Activated CD4-positive, alpha-beta T cell treated with anti-CD3 and anti-CD28 coated beads, Interleukin-2, amount 10 ng/mL, durations not matched to agents 7 days and 5 days (primary cell): ENCODE results near the gene CNBD2. TPM values are rescaled to one million over a fixed set of nuclear protein-coding genes. Genes with fewer than 3 reads are reported as not detected.
"Not testable (repeated sequence)": the region's sequence is repeated elsewhere in the genome, so short reads cannot be mapped to it uniquely, and the experiment has no call there.

ENCODE experiments used
- CTCF ChIA-PET: fragments of 350-600 bp; sonication (Branson Sonifier 250); formaldehyde crosslinking; loops from one replicate; lab custom pipeline; 2021; ENCODE audit warnings: antibody characterized with exemption; lab: Charles Lee
- POLR2A ChIA-PET: fragments of 350-600 bp; sonication (Branson Sonifier 250); formaldehyde crosslinking; loops from one replicate; lab custom pipeline; 2021; ENCODE audit warnings: antibody characterized with exemption; lab: Charles Lee
- DNase-seq: peaks from one replicate; pipeline ENCODE4 v3.0.0-alpha.2; 2020
- H3K27ac Mint-ChIP-seq: one replicate; pipeline ENCODE4 v1.8.0; 2021; ENCODE audit warnings: mild to moderate bottlenecking, moderate library complexity, mixed read lengths
- H3K27me3 Mint-ChIP-seq: one replicate; pipeline ENCODE4 v1.8.0; 2021; ENCODE audit warnings: mixed read lengths
- H3K36me3 Mint-ChIP-seq: one replicate; pipeline ENCODE4 v1.8.0; 2021; ENCODE audit warnings: low read depth, mixed read lengths
- H3K4me1 Mint-ChIP-seq: one replicate; pipeline ENCODE4 v1.8.0; 2021; ENCODE audit warnings: mixed read lengths
- H3K4me3 Mint-ChIP-seq: one replicate; pipeline ENCODE4 v1.8.0; 2021; ENCODE audit warnings: mild to moderate bottlenecking, moderate library complexity, mixed read lengths
- H3K9me3 Mint-ChIP-seq: one replicate; pipeline ENCODE4 v1.8.0; 2021; ENCODE audit warnings: mixed read lengths
- total RNA-seq, 2 experiments: library from RNA; stranded (reverse); gene quantifications; one replicate each; pipeline ENCODE4 v1.2.3, GENCODE V29; 2021

Gene CNBD2
- 1 to 10 TPM; 4.0 to 5.0 TPM for total RNA-seq

DNA sequence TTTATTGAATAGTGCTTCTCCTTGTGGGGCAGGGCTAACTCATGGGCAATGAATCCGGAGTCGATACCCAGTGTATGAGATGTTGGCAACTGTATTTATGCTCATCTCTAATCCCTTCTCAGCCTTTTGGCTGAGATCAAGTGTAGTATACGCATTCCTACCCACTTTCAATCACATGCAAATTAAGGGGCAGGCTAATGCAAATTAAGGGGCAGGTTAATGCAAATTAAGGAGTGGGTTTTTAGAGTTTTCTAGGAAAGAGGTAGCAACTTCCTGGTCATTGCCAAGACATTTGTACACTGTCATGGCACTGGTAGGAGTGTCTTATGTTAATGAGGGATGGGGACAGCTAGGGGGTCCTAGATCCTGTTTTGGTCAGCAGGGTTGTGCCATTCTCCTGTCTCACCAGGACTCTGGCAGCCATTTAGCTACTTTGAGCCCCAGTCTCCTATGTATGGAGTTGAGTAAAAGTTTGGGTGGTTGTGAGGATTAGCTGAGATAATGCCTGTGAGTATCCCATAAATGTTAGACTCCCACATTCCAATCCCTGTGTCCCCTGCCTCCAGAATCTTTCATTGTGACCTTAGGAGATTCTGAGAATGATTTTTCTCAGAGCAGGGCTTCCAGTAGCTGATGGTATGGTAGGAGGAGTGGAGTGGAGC lies at the start of gene CNBD2:
Gene CNBD2, plus strand, starts transcription at position 612 of the 662 bp plus-strand sequence. CDS start 173 bp downstream, outside the sequence.
- H3K27me3 Mint-ChIP-seq = peaks cover 2% of the 10 kb centered on the region
- CTCF ChIA-PET = interaction anchor here (0.8 to 3.6 kb wide), 2 partner anchors 10 to 13 kb away, joined by 3 to 19 read pairs; partner anchors contain the start of gene SCAND1
- no peaks in the 10 kb centered on the region for H3K9me3 Mint-ChIP-seq
- POLR2A ChIA-PET = no interaction called here
- H3K36me3 Mint-ChIP-seq = peaks cover 3% of the 10 kb centered on the region
- no peak within 1 kb of the TSS for H3K27ac Mint-ChIP-seq
- peaks cover 4% of the 10 kb centered on the region for H3K4me1 Mint-ChIP-seq
- DNase-seq = no peak
- no peak within 1 kb of the TSS for H3K4me3 Mint-ChIP-seq

DNA sequence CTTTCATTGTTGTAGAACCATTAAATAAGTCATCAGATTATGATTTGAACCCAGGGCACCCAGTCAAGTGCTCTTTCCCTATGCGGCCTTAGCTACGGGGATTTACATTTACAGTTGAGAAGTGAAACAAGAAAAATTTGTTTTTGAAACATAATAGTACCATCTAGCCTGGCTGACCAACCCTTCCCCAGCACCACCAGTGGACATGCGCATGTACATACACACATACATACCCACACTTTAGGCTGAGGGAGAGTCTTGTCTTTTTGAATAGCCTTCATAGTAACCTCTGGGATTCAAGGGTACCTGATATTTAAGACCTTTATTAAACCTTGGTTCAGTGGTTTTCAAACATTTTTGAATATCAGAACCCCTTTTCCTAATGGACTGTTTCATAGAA lies 47.9 kb upstream of the CNBD2 start:
- CTCF ChIA-PET = interaction anchor here (0.7 kb wide), 1 partner anchor 475 kb away, joined by 4 read pairs; no protein-coding TSS in a partner anchor
- POLR2A ChIA-PET = no interaction called here
- no peak for DNase-seq
- Mint-ChIP-seq H3K36me3 (peaks cover 29% of the 10 kb centered on the region), H3K27ac (no peak overlapping the region), H3K4me1 (no peaks in the 10 kb centered on the region), H3K27me3 (no peaks in the 10 kb centered on the region), H3K4me3 (no peak overlapping the region), H3K9me3 (no peaks in the 10 kb centered on the region)

DNA sequence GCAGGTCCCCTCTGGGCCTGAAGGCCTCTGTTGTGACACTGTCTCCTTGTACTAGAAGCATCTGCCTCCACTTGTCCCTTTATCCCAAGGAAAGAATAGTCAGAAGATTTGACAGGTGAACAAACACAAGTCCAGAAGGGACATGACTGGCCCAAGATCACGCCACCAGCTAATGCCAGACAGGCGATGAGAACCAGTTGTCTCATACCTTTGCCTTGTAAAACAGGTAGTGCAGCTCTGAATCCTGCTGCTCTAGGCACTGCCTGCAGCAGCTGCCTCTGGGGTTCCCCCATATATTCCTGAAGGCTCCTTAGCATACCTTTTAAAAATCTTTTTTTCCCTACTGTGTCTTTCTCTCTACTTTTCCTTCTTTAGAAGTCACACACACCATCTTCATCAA lies 39.1 kb upstream of the CNBD2 start:
- Mint-ChIP-seq H3K27me3 (no peaks in the 10 kb centered on the region), H3K36me3 (peaks cover 21% of the 10 kb centered on the region), H3K4me1 (peaks cover 11% of the 10 kb centered on the region), H3K9me3 (no peaks in the 10 kb centered on the region), H3K27ac (no peak overlapping the region), H3K4me3 (no peak overlapping the region)
- no peak for DNase-seq
- CTCF ChIA-PET = interaction anchor here (2.2 kb wide), 1 partner anchor 24 kb away, joined by 9 read pairs; the partner anchor contains the start of gene SCAND1
- POLR2A ChIA-PET = no interaction called here

DNA sequence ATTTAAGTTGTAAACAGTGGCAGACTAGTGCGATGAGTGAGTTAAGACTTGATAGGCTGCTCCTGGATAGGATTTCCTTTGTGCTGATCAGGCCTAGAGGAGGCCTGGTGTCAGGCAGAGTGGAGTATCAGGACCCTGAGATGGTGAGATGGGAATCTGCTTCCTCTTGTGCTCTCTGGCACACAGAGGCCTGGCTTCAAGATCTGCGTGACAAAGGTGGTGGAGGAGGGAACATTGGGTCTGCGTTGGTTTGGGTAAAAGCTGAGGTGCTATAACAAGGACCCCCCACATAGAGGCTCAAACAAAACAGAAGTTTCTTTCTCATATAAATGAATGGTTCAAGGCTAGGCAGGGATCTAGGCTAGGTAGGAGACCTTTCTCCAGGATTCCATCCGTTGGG lies 34.3 kb upstream of the CNBD2 start:
- H3K36me3 Mint-ChIP-seq = peaks cover 20% of the 10 kb centered on the region
- H3K4me1 Mint-ChIP-seq = peaks cover 19% of the 10 kb centered on the region
- no peak for DNase-seq
- H3K9me3 Mint-ChIP-seq = no peaks in the 10 kb centered on the region
- H3K27me3 Mint-ChIP-seq = no peaks in the 10 kb centered on the region
- H3K4me3 Mint-ChIP-seq = no peak overlapping the region
- POLR2A ChIA-PET = interaction anchor here (0.6 kb wide), 1 partner anchor 19 kb away, joined by 3 read pairs; no protein-coding TSS in a partner anchor
- no peak overlapping the region for H3K27ac Mint-ChIP-seq
- CTCF ChIA-PET = interaction anchor here (2.1 kb wide), 1 partner anchor 20 kb away, joined by 9 read pairs; the partner anchor contains the start of gene SCAND1

DNA sequence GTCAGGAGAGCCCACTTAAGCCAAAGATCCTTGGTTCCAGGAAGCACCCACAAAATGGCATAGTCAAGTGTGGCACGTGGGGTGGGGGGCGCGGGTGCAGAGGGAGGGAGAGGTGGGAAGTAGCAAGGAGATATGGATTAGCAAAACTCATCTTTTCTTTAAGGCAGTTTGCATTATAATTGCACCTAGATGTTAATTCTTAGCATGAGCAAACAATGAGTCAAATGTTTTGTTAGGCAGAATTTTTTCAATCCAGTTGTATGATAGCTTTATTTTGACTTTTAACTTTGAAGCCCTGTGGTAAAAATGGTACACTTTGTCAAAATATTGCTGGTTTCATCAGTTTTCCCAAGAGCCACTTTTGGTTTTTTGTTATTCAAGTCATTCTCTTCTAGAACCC lies 29.1 kb upstream of the CNBD2 start:
- H3K27me3 Mint-ChIP-seq = no peaks in the 10 kb centered on the region
- H3K4me3 Mint-ChIP-seq = no peak overlapping the region
- H3K36me3 Mint-ChIP-seq = peaks cover 23% of the 10 kb centered on the region
- H3K4me1 Mint-ChIP-seq = peaks cover 8% of the 10 kb centered on the region
- ChIA-PET POLR2A (no interaction called here), CTCF (interaction anchor here (2.1 kb wide), 1 partner anchor 14 kb away, joined by 11 read pairs; the partner anchor contains the start of gene SCAND1)
- DNase-seq = no peak
- no peak overlapping the region for H3K27ac Mint-ChIP-seq
- H3K9me3 Mint-ChIP-seq = no peaks in the 10 kb centered on the region

DNA sequence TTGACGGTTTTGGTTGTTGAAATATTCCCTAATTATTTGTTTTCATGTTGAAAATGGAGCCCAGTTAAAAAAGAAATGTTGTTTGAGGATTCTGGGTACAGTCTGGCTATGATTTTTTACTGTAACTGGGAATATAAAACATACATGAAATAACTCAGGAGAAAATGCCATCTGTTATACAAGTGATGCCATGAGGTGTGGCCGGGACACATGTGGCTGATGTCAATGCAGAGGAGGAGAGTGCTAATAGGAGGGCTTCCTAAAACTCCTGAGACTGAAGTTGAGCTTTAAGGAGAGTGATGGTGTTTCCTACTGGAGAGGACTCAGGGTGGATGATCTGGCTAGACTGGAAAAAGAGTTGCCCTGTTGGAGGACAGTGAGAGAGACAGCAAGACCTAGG lies 26.8 kb upstream of the CNBD2 start:
- CTCF ChIA-PET = interaction anchor here (7.2 kb wide), 1 partner anchor 13 kb away, joined by 54 read pairs; the partner anchor contains the start of gene SCAND1
- no peaks in the 10 kb centered on the region for H3K9me3 Mint-ChIP-seq
- POLR2A ChIA-PET = no interaction called here
- H3K4me1 Mint-ChIP-seq = no peaks in the 10 kb centered on the region
- no peak overlapping the region for H3K4me3 Mint-ChIP-seq
- no peak for DNase-seq
- peaks cover 21% of the 10 kb centered on the region for H3K36me3 Mint-ChIP-seq
- H3K27ac Mint-ChIP-seq = no peak overlapping the region
- H3K27me3 Mint-ChIP-seq = no peaks in the 10 kb centered on the region

DNA sequence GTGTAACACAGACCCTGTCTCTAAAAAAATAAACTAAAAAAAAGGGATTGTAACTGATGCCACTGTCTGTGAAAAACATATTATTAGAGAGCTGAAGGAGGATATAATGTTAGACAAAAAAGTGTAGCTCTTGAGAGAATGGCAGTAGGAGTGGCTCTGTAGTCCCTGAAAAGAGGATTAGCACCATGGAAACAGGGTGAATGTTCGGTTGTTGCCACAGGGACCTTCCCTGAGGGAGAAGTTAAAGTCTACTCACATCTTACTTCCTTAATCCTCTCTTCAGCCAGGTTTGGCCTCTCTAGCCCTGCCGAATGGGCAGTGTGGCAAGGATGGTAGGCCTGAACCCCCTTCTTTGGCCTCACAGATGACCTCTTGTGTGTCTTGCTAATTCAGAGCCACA lies 26.1 kb upstream of the CNBD2 start:
- CTCF ChIA-PET = interaction anchor here (0.7 to 7.2 kb wide), 3 partner anchors 12 to 200 kb away, joined by 3 to 54 read pairs (median 4); partner anchors contain the start of genes RBM39 and SCAND1
- H3K9me3 Mint-ChIP-seq = no peaks in the 10 kb centered on the region
- H3K27ac Mint-ChIP-seq = no peak overlapping the region

DNA sequence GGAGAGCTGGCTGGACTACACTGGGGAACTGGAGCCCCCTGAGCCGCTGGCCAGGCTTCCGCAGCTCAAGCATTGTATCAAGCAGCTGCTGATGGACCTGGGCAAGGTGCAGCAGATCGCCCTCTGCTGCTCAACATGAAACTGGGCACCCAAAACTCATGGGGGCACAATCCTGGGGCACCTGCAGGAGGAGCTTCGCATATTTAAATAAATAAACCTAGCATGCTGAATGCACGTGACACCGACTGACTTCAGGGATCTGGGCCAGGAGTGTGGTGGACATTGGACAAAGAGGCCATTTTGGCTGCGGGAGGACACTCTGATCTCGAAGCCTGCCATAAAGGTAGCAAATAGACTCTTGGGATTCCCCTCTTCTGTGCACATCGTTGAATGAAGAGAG lies 20.9 kb upstream of the CNBD2 start:
- POLR2A ChIA-PET = no interaction called here
- CTCF ChIA-PET = interaction anchor here (0.5 to 7.2 kb wide), 2 partner anchors 7 to 272 kb away, joined by 4 to 54 read pairs; partner anchors contain the start of gene SCAND1
- H3K27me3 Mint-ChIP-seq = no peaks in the 10 kb centered on the region

More for the DNA sequence above, 26.1 kb upstream of the CNBD2 start:
- Mint-ChIP-seq H3K36me3 (peaks cover 21% of the 10 kb centered on the region), H3K4me3 (no peak overlapping the region), H3K4me1 (peaks cover under 1% of the 10 kb centered on the region), H3K27me3 (no peaks in the 10 kb centered on the region)
- POLR2A ChIA-PET = no interaction called here
- no peak for DNase-seq

DNA sequence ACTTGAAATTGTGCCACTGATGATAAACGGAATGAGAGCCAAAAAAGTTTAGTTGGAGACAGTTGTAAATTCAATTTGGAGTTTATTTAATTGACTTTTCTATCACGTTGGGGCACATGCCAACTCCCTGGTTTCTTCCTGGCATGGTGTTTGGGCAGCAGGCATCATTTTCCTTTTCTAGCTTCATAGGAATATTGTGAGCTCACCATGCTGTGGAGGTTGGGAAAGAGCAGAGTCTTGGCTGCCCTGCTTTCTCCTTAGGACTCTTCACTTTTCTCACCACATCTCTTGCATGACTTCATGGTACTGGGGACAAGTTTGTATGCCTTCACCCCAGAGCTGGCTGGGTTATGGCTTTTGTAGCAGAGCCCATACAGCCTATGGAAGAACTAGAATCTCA lies 20.5 kb upstream of the CNBD2 start:
- ChIA-PET CTCF (interaction anchor here (0.5 kb wide), 1 partner anchor 272 kb away, joined by 4 read pairs; no protein-coding TSS in a partner anchor), POLR2A (no interaction called here)
- no peak for DNase-seq
- Mint-ChIP-seq H3K4me3 (no peak overlapping the region), H3K27me3 (no peaks in the 10 kb centered on the region), H3K27ac (no peak overlapping the region), H3K9me3 (no peaks in the 10 kb centered on the region), H3K4me1 (peaks cover 22% of the 10 kb centered on the region), H3K36me3 (peaks cover 26% of the 10 kb centered on the region)

More for the DNA sequence above, 20.9 kb upstream of the CNBD2 start:
- H3K9me3 Mint-ChIP-seq = no peaks in the 10 kb centered on the region
- DNase-seq = peak; percentile 41
- no peak overlapping the region for H3K4me3 Mint-ChIP-seq
- peaks cover 22% of the 10 kb centered on the region for H3K36me3 Mint-ChIP-seq
- peaks cover 18% of the 10 kb centered on the region for H3K4me1 Mint-ChIP-seq
- H3K27ac Mint-ChIP-seq = no peak overlapping the region

DNA sequence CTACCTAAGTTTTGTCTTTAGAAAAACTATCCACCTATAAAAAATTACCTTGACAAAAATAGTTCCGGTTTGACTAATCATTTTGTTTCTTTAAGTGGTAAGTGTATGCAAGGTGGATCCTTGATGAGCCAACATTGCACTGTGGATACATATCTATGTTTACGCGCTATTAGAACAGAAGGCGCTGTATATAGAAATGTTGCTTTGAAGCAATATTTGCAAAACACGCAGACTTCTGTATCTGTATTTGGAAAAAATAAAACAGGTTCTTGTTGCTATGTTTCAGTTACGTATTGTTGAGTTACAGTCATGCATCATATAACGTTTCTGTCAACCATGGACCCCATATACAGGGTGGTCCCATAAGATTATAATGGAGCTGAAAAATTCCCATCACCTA lies 18.3 kb upstream of the CNBD2 start:
- no peak for DNase-seq
- peaks cover 23% of the 10 kb centered on the region for H3K4me1 Mint-ChIP-seq
- H3K36me3 Mint-ChIP-seq = peaks cover 29% of the 10 kb centered on the region
- ChIA-PET POLR2A (no interaction called here), CTCF (no interaction called here)
- no peaks in the 10 kb centered on the region for H3K9me3 Mint-ChIP-seq
- H3K4me3 Mint-ChIP-seq = no peak overlapping the region
- no peak overlapping the region for H3K27ac Mint-ChIP-seq
- H3K27me3 Mint-ChIP-seq = no peaks in the 10 kb centered on the region

DNA sequence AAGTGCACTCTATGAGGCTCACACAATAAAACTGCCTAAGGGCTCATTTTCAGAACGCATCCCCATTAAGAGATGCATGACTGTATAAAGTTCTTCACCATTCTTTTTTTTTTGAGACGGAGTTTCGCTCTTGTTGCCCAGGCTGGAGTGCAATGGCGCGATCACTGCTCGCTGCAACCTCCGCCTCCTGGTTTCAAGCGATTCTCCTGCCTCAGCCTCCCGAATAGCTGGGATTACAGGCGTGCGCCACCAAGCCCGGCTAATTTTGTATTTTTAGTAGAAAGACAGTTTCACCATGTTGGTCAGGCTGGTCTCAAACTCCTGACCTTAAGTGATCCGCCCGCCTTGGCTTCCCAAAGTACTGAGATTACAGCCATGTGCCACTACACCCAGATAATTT lies 16.3 kb upstream of the CNBD2 start:
- CTCF ChIA-PET = interaction anchor here (2.7 to 3.3 kb wide), 2 partner anchors 13 to 18 kb away, joined by 9 to 11 read pairs; no protein-coding TSS in a partner anchor
- H3K4me3 Mint-ChIP-seq = peak overlapping the region; percentile 96
- POLR2A ChIA-PET = not testable (repeated sequence)

DNA sequence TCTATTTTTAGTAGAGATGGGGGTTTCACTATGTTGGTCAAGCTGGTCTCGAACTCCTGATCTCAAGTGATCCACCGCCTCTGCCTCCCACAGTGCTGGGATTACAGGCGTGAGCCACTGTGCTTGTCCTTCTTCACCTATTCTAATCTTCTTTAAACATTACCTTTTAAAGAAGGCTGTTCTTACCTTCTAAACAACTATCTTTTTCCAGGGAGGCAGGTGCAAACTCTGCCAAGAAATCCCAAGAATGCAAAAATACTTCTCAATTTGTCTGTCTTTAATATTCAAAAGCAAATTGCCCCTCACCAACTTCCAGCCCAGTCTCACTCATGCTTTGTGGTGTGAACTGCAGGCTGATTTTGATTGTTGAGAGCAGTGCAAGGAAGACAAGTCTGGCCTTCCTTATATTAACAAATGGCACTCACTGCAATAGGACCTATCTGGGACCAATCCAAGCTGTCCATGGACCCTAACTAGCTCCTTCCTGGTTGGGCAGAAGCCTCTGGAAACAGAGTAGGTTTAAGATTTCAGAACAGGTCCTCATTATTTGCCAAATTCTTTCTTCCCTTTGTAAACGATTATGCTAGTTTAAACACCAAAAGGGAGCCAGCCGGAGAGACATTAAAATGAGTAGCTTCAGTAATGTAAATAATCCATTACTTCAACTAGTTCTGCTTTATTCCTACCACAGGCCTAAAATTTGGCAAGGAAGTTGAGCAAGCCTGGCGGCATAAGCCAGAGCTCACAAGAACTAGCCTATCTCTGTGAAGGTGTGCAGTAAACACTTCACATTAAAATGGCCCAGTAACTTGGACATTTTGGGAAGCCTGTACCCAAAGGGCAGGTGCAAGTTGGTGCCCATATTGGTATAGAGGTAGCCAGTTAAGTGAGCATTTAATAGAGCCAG lies 15.7 kb upstream of the CNBD2 start:
- Mint-ChIP-seq H3K4me1 (peaks cover 22% of the 10 kb centered on the region), H3K4me3 (peak overlapping the region; percentile 96), H3K36me3 (peaks cover 21% of the 10 kb centered on the region), H3K27me3 (no peaks in the 10 kb centered on the region), H3K27ac (peak overlapping the region; percentile 99), H3K9me3 (no peaks in the 10 kb centered on the region)
- ChIA-PET POLR2A (interaction anchor here (0.7 to 2.2 kb wide), 4 partner anchors 19 to 337 kb away, joined by 3 to 12 read pairs (median 6); partner anchors contain the start of genes RBM39 and SPAG4), CTCF (interaction anchor here (0.6 to 3.6 kb wide), 15 partner anchors 9 to 468 kb away, joined by 3 to 54 read pairs (median 9); partner anchors contain the start of genes NFS1, RBM39 and ROMO1)
- peak; percentile 15 for DNase-seq

More for the DNA sequence above, 16.3 kb upstream of the CNBD2 start:
- H3K9me3 Mint-ChIP-seq, DNase-seq, H3K27me3 Mint-ChIP-seq: not testable (repeated sequence)
- H3K4me1 Mint-ChIP-seq = peaks cover 28% of the 10 kb centered on the region
- peak overlapping the region; percentile 99 for H3K27ac Mint-ChIP-seq
- H3K36me3 Mint-ChIP-seq = peaks cover 27% of the 10 kb centered on the region
